Fibroblast of skin of right quadriceps (primary cell): ENCODE results near the gene CYP21A2.
"Not testable (repeated sequence)": the region's sequence is repeated elsewhere in the genome, so short reads cannot be mapped to it uniquely, and the experiment has no call there.

Source experiments
- DNase-seq: peaks from one replicate; pipeline ENCODE4 v3.0.0-alpha.2; 2013

CYP21A2 gene

DNA sequence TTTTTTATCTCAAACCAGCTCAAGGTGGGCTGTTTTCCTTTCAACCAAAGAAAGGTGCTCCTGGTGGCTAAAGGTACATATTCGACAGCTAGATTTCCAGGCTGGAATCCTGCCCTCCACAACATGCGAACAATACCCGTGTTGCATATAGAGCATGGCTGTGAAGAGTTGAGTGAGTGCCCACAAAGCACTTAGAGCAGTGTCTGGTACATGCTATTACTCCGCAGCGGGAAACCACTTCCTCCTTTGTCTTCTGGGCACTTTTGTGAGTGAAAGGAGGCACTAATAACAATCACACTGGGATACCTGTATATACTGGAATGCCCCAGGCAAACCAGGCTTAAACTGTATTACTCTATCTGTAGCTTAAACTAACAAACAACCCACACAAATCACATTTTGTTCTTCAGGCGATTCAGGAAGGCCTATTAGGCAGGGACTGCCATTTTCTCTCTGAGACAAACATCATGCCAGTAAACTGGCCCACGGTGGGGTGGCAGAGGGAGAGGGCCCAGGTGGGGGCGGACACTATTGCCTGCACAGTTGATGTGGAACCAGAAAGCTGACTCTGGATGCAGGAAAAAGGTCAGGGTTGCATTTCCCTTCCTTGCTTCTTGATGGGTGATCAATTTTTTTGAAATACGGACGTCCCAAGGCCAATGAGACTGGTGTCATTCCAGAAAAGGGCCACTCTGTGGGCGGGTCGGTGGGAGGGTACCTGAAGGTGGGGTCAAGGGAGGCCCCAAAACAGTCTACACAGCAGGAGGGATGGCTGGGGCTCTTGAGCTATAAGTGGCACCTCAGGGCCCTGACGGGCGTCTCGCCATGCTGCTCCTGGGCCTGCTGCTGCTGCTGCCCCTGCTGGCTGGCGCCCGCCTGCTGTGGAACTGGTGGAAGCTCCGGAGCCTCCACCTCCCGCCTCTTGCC, at the start of gene CYP21A2:
TSS of gene CYP21A2 (plus strand) at position 818 of the 927 bp plus-strand sequence. CDS start at position 826, 8 bp downstream.
- DNase-seq: not testable (repeated sequence)

GRCh38 chr6:31989363-31989762, 48.9 kb upstream of the CYP21A2 start:
- not testable (repeated sequence) for DNase-seq

- DNase-seq: not testable (repeated sequence)
Observed at GRCh38 chr6:31994421-31994820, 43.8 kb upstream of the CYP21A2 start.

DNA sequence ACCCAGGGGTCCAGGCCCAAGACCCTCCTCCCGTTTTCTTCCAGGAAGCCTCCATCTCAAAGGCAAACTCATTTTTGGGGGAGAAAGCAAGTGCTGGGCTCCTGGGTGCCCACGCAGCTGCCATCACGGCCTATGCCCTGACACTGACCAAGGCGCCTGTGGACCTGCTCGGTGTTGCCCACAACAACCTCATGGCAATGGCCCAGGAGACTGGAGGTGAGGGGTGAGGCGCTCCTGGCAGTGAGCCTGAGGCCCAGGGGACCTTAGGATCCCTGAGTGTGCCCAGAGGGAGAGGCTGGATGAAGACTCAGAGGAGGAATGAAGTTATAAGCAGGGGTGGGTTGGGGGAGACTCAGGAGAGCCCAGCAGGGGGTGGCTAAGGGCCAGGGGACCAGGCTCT, 41.8 kb upstream of the CYP21A2 start:
- not testable (repeated sequence) for DNase-seq

GRCh38 chr6:32002546-32003268, 35.5 kb upstream of the CYP21A2 start:
- not testable (repeated sequence) for DNase-seq

DNA sequence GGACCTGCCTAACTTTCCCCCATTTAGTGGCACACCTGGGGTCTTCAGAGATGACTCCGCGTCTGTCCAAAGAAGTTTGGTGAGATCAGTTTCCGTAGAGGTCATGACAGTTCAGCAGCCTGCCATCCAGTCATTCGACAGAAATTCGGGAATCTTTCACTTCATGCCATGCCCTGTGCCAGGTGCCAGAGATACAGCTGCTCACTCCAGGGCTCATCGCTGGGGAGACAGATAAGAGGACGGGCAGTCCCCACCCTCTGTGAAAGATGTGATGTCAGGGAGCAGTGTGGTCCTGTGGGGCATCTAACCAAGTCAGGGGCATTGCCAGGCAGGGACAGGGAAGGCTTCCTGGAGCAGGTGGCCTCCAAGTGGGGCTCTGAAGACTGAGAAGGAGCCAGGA, 34.9 kb upstream of the CYP21A2 start:
- DNase-seq: not testable (repeated sequence)

DNA sequence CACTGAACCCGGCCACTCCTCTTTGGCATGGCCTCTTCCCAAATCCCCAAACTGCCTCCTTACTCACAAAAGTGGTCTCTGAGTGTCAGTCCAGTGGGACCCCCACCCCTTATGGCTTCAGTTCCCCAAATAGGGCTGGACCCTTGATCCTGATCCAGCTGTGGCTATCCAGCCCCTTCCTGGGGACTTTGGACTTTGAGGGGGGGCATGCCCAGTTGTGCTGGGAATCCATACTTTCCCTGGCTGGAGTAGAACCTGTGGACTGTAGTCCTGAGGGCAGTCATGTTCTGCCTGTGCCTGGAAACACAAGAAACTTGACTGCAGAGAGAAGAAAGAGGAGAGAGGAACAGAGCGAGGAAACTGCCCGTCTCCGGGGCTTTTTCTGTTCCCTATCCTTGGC, 33.8 kb upstream of the CYP21A2 start:
- not testable (repeated sequence) for DNase-seq

GRCh38 chr6:32004864-32005537, 33.2 kb upstream of the CYP21A2 start:
- DNase-seq: not testable (repeated sequence)

DNA sequence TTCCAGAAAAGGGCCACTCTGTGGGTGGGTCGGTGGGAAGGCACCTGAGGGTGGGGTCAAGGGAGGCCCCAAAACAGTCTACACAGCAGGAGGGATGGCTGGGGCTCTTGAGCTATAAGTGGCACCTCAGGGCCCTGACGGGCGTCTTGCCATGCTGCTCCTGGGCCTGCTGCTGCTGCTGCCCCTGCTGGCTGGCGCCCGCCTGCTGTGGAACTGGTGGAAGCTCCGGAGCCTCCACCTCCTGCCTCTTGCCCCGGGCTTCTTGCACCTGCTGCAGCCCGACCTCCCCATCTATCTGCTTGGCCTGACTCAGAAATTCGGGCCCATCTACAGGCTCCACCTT, 32.7 kb upstream of the CYP21A2 start:
- DNase-seq: not testable (repeated sequence)

- DNase-seq: not testable (repeated sequence)
Observed at GRCh38 chr6:32005991-32006529, 32.2 kb upstream of the CYP21A2 start.

DNA sequence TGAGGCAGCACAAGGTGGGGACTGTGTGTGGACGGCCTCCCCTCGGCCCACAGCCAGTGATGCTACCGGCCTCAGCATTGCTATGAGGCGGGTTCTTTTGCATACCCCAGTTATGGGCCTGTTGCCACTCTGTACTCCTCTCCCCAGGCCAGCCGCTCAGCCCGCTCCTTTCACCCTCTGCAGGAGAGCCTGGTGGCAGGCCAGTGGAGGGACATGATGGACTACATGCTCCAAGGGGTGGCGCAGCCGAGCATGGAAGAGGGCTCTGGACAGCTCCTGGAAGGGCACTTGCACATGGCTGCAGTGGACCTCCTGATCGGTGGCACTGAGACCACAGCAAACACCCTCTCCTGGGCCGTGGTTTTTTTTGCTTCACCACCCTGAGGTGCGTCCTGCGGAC, 31.1 kb upstream of the CYP21A2 start:
- DNase-seq: not testable (repeated sequence)

DNA sequence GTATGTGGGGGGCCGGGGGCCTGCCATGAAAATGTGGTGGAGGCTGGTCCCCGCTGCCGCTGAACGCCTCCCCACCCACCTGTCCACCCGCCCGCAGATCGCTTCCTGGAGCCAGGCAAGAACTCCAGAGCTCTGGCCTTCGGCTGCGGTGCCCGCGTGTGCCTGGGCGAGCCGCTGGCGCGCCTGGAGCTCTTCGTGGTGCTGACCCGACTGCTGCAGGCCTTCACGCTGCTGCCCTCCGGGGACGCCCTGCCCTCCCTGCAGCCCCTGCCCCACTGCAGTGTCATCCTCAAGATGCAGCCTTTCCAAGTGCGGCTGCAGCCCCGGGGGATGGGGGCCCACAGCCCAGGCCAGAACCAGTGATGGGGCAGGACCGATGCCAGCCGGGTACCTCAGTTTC, 30.2 kb upstream of the CYP21A2 start:
- not testable (repeated sequence) for DNase-seq

- not testable (repeated sequence) for DNase-seq
Observed at GRCh38 chr6:32008616-32009015, 29.6 kb upstream of the CYP21A2 start.

GRCh38 chr6:32009537-32009936, 28.7 kb upstream of the CYP21A2 start:
- DNase-seq: not testable (repeated sequence)

DNA sequence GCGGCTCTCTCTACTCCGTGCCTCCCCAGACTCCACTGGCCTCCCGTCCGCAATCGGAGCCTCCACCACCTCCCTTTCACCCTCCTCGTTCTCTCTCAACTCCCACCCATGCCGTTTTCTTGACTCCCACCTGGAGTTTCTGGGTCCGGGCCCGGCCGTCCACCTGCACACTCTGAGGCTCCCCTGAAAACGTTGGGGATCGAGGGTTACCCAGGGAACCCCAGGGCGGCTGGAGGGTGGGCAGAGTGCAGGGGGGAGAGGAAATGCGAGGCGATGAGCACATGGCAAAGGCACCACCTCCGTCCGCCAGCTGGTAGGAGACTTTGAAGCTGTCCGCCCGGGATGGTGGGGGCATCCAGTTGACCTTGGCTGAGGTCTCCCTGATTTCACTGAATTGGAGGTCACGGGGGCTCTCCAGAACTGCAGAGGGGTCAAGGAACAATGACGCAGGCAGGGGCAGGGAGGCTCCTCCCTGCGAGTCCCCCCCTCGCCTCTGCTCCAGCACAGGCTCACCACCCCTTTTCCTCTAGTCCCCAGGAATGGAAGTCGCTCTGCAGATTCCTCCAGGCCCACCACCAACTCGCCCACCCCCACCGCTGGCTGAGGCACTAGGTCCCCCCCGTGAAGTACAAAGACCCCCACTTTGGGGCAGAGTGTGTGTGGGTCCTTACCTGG, 27.2 kb upstream of the CYP21A2 start:
- DNase-seq: not testable (repeated sequence)

DNA sequence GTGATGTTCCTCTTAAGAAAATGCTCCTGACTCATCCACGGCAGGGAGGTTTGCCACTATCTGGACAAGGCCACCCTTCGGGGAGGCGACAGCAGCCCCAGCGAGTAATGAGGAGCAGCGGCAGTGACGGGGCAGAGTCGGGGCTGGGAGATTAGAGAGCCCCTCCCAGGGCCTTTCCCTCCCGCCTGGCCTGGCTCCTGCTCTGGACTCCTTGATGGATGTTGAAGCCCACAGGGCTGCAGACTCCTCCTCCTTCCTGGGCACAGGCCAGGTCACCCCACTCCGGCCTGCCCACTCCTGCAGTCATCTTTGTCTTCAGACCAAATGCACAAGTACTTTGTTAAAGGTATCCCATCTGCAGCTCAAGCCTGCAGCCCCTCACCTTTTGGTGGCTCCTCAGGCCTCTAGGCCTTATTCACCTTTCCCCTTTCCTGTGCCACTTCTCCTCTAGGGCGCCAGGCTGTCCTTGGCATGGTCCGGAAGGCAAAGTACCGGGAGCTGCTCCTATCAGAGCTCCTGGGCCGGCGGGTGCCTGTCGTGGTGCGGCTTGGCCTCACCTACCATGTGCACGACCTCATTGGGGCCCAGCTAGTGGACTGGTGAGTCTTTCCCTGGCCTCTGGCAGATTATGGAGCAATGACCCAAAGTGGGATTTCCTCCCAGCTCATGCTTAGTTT, 25.1 kb upstream of the CYP21A2 start:
- not testable (repeated sequence) for DNase-seq

DNA sequence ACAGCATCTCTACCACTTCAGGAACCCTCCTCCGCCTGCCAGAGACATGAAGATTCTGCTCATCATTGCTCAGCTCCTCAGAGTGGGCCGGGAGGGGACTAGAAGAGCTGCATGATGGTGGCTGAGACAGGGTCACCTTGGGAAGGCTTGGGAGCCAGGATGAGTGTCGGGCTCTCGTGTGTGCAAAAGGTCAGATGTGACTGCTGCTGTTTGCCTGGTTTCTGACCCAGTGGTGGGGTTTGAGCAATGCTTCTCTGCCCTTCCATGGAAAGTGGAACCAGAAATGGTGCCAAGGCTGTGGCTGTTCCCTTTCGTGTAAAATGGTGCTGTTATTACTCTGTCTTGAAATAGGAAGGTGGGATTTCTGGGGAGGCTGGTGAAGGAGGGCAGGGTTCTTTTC, 24.5 kb upstream of the CYP21A2 start:
- DNase-seq: not testable (repeated sequence)

- not testable (repeated sequence) for DNase-seq
Observed at GRCh38 chr6:32014547-32014946, 23.7 kb upstream of the CYP21A2 start, which contains the start of gene C4B. Gene C4B (plus strand): TSS chr6:32014795. CDS start chr6:32014846, 51 bp downstream.

DNA sequence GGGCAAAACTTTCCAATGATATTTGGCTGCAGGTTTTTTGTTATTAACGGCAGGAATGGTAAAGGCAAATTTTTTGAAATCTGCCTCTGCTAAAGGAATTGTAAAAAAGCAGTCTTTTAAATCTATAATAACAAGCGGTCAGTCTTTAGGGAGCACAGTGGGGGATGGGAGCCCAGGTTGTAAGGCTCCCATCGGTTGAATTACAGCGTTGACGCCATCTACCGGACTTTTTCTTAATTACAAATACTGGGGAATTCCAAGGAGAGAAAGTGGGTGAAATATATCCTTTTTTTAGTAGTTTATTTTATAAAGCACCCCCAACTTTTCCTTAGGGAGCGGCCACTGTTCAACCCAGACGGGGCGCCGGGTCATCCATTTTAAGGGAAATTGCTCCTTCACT, 16.1 kb upstream of the CYP21A2 start:
- DNase-seq: not testable (repeated sequence)

GRCh38 chr6:32028631-32029030, 9.6 kb upstream of the CYP21A2 start:
- not testable (repeated sequence) for DNase-seq

- DNase-seq: not testable (repeated sequence)
Observed at GRCh38 chr6:32029553-32029952, 8.7 kb upstream of the CYP21A2 start.
